ENCODE data around the gene KDR.

The KDR gene

GRCh38 chr4:55036405-55036804 is 89.0 kb downstream of the KDR start:
- H3K4me1 ChIP-seq (ENCODE audit: control insufficient read depth, insufficient read depth, low read length) = no peaks in the 10 kb centered on the region
- no peaks in the 10 kb centered on the region for H3K27me3 ChIP-seq (ENCODE audit: control insufficient read depth, insufficient read depth, low read length)
- peaks cover 4% of the 10 kb centered on the region for H3K9me3 ChIP-seq (ENCODE audit: control insufficient read depth, insufficient read depth, low read length)
- H3K36me3 ChIP-seq (ENCODE audit: control insufficient read depth, insufficient read depth, low read length) = no peaks in the 10 kb centered on the region
- H3K9ac ChIP-seq (ENCODE audit: low read depth, low read length) = no peak overlapping the region
- H3K4me3 ChIP-seq (ENCODE audit: low read depth, low read length) = no peak overlapping the region

GRCh38 chr4:55035892-55036291 is 89.5 kb downstream of the KDR start:
- no peaks in the 10 kb centered on the region for H3K4me1 ChIP-seq (ENCODE audit: control insufficient read depth, insufficient read depth, low read length)
- no peaks in the 10 kb centered on the region for H3K36me3 ChIP-seq (ENCODE audit: control insufficient read depth, insufficient read depth, low read length)
- H3K27me3 ChIP-seq (ENCODE audit: control insufficient read depth, insufficient read depth, low read length) = no peaks in the 10 kb centered on the region
- no peak overlapping the region for H3K4me3 ChIP-seq (ENCODE audit: low read depth, low read length)
- peaks cover under 1% of the 10 kb centered on the region for H3K9me3 ChIP-seq (ENCODE audit: control insufficient read depth, insufficient read depth, low read length)
- no peak overlapping the region for H3K9ac ChIP-seq (ENCODE audit: low read depth, low read length)

- Histone ChIP-seq H3K27me3 (ENCODE audit: control insufficient read depth, insufficient read depth, low read length) (no peaks in the 10 kb centered on the region), H3K9ac (ENCODE audit: low read depth, low read length) (no peak overlapping the region), H3K36me3 (ENCODE audit: control insufficient read depth, insufficient read depth, low read length) (no peaks in the 10 kb centered on the region), H3K4me3 (ENCODE audit: low read depth, low read length) (no peak overlapping the region), H3K4me1 (ENCODE audit: control insufficient read depth, insufficient read depth, low read length) (no peaks in the 10 kb centered on the region), H3K9me3 (ENCODE audit: control insufficient read depth, insufficient read depth, low read length) (no peaks in the 10 kb centered on the region)
These were observed 92.1 kb downstream of the KDR start for GRCh38 chr4:55033296-55033695.

GRCh38 chr4:55032788-55033187 is 92.6 kb downstream of the KDR start:
- H3K4me3 ChIP-seq (ENCODE audit: low read depth, low read length) = no peak overlapping the region
- no peaks in the 10 kb centered on the region for H3K4me1 ChIP-seq (ENCODE audit: control insufficient read depth, insufficient read depth, low read length)
- no peaks in the 10 kb centered on the region for H3K9me3 ChIP-seq (ENCODE audit: control insufficient read depth, insufficient read depth, low read length)
- no peaks in the 10 kb centered on the region for H3K27me3 ChIP-seq (ENCODE audit: control insufficient read depth, insufficient read depth, low read length)
- H3K36me3 ChIP-seq (ENCODE audit: control insufficient read depth, insufficient read depth, low read length) = no peaks in the 10 kb centered on the region
- H3K9ac ChIP-seq (ENCODE audit: low read depth, low read length) = no peak overlapping the region

- Histone ChIP-seq H3K36me3 (ENCODE audit: control insufficient read depth, insufficient read depth, low read length) (no peaks in the 10 kb centered on the region), H3K4me1 (ENCODE audit: control insufficient read depth, insufficient read depth, low read length) (no peaks in the 10 kb centered on the region), H3K9ac (ENCODE audit: low read depth, low read length) (no peak overlapping the region), H3K9me3 (ENCODE audit: control insufficient read depth, insufficient read depth, low read length) (no peaks in the 10 kb centered on the region), H3K4me3 (ENCODE audit: low read depth, low read length) (no peak overlapping the region), H3K27me3 (ENCODE audit: control insufficient read depth, insufficient read depth, low read length) (no peaks in the 10 kb centered on the region)
These were observed 93.2 kb downstream of the KDR start for GRCh38 chr4:55032179-55032578.

- H3K4me3 ChIP-seq (ENCODE audit: low read depth, low read length) = no peak overlapping the region
- no peaks in the 10 kb centered on the region for H3K36me3 ChIP-seq (ENCODE audit: control insufficient read depth, insufficient read depth, low read length)
- H3K27me3 ChIP-seq (ENCODE audit: control insufficient read depth, insufficient read depth, low read length) = no peaks in the 10 kb centered on the region
- no peaks in the 10 kb centered on the region for H3K4me1 ChIP-seq (ENCODE audit: control insufficient read depth, insufficient read depth, low read length)
- H3K9me3 ChIP-seq (ENCODE audit: control insufficient read depth, insufficient read depth, low read length) = no peaks in the 10 kb centered on the region
- no peak overlapping the region for H3K9ac ChIP-seq (ENCODE audit: low read depth, low read length)
These were observed 94.2 kb downstream of the KDR start for GRCh38 chr4:55031158-55031557.

- H3K9me3 ChIP-seq (ENCODE audit: control insufficient read depth, insufficient read depth, low read length) = no peaks in the 10 kb centered on the region
- H3K4me3 ChIP-seq (ENCODE audit: low read depth, low read length) = no peak overlapping the region
- no peaks in the 10 kb centered on the region for H3K27me3 ChIP-seq (ENCODE audit: control insufficient read depth, insufficient read depth, low read length)
- H3K36me3 ChIP-seq (ENCODE audit: control insufficient read depth, insufficient read depth, low read length) = no peaks in the 10 kb centered on the region
- H3K9ac ChIP-seq (ENCODE audit: low read depth, low read length) = no peak overlapping the region
- H3K4me1 ChIP-seq (ENCODE audit: control insufficient read depth, insufficient read depth, low read length) = no peaks in the 10 kb centered on the region
These were observed 94.8 kb downstream of the KDR start for GRCh38 chr4:55030589-55030988.

GRCh38 chr4:55029821-55030503 is 95.4 kb downstream of the KDR start:
- Histone ChIP-seq H3K36me3 (ENCODE audit: control insufficient read depth, insufficient read depth, low read length) (no peaks in the 10 kb centered on the region), H3K4me3 (ENCODE audit: low read depth, low read length) (no peak overlapping the region), H3K9ac (ENCODE audit: low read depth, low read length) (no peak overlapping the region), H3K9me3 (ENCODE audit: control insufficient read depth, insufficient read depth, low read length) (no peaks in the 10 kb centered on the region), H3K4me1 (ENCODE audit: control insufficient read depth, insufficient read depth, low read length) (no peaks in the 10 kb centered on the region), H3K27me3 (ENCODE audit: control insufficient read depth, insufficient read depth, low read length) (no peaks in the 10 kb centered on the region)

- no peak overlapping the region for H3K9ac ChIP-seq (ENCODE audit: low read depth, low read length)
- H3K4me3 ChIP-seq (ENCODE audit: low read depth, low read length) = no peak overlapping the region
- H3K4me1 ChIP-seq (ENCODE audit: control insufficient read depth, insufficient read depth, low read length) = no peaks in the 10 kb centered on the region
These were observed 96.1 kb downstream of the KDR start for GRCh38 chr4:55029321-55029720.

More at GRCh38 chr4:55029321-55029720, 96.1 kb downstream of the KDR start:
- Histone ChIP-seq H3K36me3 (ENCODE audit: control insufficient read depth, insufficient read depth, low read length) (no peaks in the 10 kb centered on the region), H3K27me3 (ENCODE audit: control insufficient read depth, insufficient read depth, low read length) (no peaks in the 10 kb centered on the region), H3K9me3 (ENCODE audit: control insufficient read depth, insufficient read depth, low read length) (no peaks in the 10 kb centered on the region)

All from iPS-15b (cell line).